ENCODE results near the gene GPATCH8. TPM values are rescaled to one million over a fixed set of nuclear protein-coding genes. Genes with fewer than 3 reads are reported as not detected.

Gene GPATCH8
- total RNA-seq, 2 donors from 2014 or later, result 28.5 to 36.4 TPM

- DNase-seq (ENCODE audit: low spot score), result no peak
- intact Hi-C loops (cut with DNase I), result no loop called here
These were observed 151.0 kb downstream of the GPATCH8 start for GRCh38 chr17:44351961-44352827.

GRCh38 chr17:44351464-44351863 lies 151.7 kb downstream of the GPATCH8 start:
- DNase-seq (ENCODE audit: low spot score), result no peak
- intact Hi-C loops (cut with DNase I), result no loop called here

GRCh38 chr17:44350733-44351226 lies 152.4 kb downstream of the GPATCH8 start:
- intact Hi-C loops (cut with DNase I), result no loop called here
- DNase-seq (ENCODE audit: low spot score), result no peak

- intact Hi-C loops (cut with DNase I), result no loop called here
These were observed 153.6 kb downstream of the GPATCH8 start for GRCh38 chr17:44349553-44350070.

GRCh38 chr17:44348988-44349364 lies 154.2 kb downstream of the GPATCH8 start:
- DNase-seq (ENCODE audit: low spot score), result no peak
- intact Hi-C loops (cut with DNase I), result no loop called here

More at GRCh38 chr17:44349553-44350070, 153.6 kb downstream of the GPATCH8 start:
- DNase-seq (ENCODE audit: low spot score), result no peak

GRCh38 chr17:44348234-44348987 lies 154.8 kb downstream of the GPATCH8 start:
- intact Hi-C loops (cut with DNase I), result no loop called here
- DNase-seq (ENCODE audit: low spot score), result no peak

Other genes starting within 250 kb of the GPATCH8 start
- gene SLC4A1, start 235.3 kb downstream of the GPATCH8 start, total RNA-seq, result 1 to 10 TPM; 1.5 to 4.2 TPM
- under 1 TPM in 1 of 2 donors, not detected in 1; 0.83 TPM for gene RUNDC3A, start 194.8 kb downstream of the GPATCH8 start, total RNA-seq
- gene SLC25A39, start 178.6 kb downstream of the GPATCH8 start, total RNA-seq, result 10 to 100 TPM; 47.0 to 56.9 TPM
- gene GRN, start 158.1 kb downstream of the GPATCH8 start, total RNA-seq, result 100 to 1,000 TPM; 149 to 261 TPM
- gene FAM171A2, start 139.6 kb downstream of the GPATCH8 start, total RNA-seq, result under 1 TPM; 0.43 to 0.69 TPM
- 1 to 10 TPM; 1.4 to 2.0 TPM for gene ITGA2B, start 113.8 kb downstream of the GPATCH8 start, total RNA-seq
- gene FZD2, start 54.1 kb upstream of the GPATCH8 start, total RNA-seq, result 10 to 100 TPM; 10.4 to 12.6 TPM
- under 1 TPM in 1 of 2 donors, not detected in 1; 0.10 TPM for gene MEIOC, start 153.1 kb upstream of the GPATCH8 start, total RNA-seq
- gene CCDC43, start 186.4 kb upstream of the GPATCH8 start, total RNA-seq, result 10 to 100 TPM; 16.5 to 17.4 TPM
- gene DBF4B, start 205.3 kb upstream of the GPATCH8 start, total RNA-seq, result 1 to 10 TPM; 4.2 to 4.3 TPM